HTERT RPE-1 (cell line): ENCODE measurements around the gene AMIGO1.

ENCODE experiments used
- in situ Hi-C: fragments of 300-500 bp; cut with MboI; formaldehyde crosslinking; loops from 4 replicates; pipeline ENCODE4 v1.14.3; 2020; ENCODE audit warnings: low sequenced_read_pairs

The AMIGO1 gene

DNA sequence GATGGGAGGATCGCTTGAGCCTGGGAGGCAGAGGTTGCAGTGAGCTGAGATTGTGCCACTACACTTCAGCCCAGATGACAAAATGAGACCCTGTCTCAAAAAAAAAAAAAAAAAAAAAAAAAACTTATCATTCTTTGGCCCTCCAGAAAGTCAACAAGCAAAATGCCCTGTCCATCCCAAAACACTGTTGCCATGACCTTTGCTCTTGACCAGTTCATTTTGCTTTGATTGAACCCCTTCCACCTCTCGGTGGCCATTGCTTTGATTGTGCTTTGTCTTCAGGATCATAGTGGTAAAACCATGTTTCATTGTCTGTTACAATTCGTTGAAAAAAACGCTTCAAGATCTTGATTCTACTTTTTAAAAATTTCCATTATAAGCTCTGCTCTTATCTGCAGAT, 51.7 kb downstream of the AMIGO1 start:
- in situ Hi-C loops, result no loop called here

DNA sequence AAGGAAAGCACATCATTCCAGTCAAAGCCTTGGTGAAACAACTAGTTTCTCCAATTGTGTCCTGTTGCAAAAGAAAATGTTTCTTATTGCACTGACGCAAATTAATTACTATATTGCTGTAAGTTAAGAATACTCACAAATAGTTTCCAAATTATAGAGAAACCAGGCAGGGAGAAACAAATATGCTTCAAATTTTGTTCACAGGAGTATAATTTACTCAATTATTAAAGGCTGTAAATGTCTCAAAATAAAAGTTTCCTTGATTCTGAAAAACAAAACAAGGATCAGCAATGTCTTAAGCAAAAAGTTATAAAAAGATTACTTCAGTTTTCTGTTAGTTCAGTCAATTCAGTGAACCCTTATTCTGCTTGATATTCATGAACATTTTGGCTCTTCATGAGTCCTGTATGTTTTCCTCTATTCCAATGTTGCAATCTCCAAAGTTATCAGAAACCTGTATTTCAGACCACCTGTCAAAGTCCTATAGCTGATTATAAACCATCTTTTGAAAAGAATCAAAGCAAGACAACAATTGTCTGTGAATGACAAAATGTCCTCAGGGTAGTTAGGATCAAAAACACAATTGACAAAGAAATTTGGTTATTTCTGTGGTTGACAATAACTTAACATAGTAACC, 54.9 kb downstream of the AMIGO1 start:
- in situ Hi-C loops, result no loop called here
